Measurements from ENCODE around the gene TMEM62.
A peak's percentile ranks its signal among the peaks of the same experiment; 100 is the strongest.
"Not testable (repeated sequence)": the region's sequence is repeated elsewhere in the genome, so short reads cannot be mapped to it uniquely, and the experiment has no call there.

The TMEM62 gene

DNA sequence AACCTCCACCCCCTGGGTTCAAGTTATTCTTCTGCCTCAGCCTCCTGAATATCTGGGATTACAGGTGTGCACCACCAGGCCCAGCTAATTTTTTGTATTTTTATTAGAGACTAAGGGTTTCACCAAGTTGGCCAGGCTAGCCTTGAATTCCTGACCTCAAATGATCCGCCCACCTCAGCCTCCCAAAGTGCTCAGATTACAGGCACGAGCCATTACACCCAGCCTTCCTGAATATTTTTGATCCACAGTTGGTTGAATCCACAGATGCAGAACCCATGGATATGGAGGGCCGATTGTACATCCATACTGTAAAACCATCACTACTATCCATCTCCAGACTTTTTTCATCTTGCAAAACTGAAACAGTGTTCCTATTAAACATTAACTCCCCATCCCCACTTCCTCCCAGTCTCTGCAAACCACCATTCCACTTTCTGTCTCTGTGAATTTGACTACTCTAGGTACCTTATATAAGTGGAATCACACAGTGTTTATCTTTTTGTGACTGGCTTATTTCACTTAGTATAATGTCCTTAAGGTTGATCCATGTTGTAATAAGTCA is 8.2 kb upstream of the TMEM62 start:
- no peak for DNase-seq

DNA sequence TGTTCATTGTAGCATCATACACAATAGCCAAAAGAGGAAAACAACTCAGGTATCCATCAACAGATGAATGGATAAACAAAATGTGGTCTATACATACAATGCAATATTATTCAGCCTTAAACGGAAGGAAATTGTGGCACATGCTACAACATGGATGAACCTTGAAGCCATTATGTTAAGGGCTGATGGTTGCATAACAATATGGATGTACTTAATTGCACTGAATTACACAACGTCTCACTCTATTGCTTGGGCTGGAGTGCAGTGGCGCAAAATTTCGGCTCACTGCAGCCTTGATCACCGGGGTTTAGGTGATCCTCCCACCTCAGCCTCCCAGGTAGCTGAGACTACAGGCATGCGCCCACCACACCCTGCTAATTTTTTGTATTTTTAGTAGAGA is 7.0 kb upstream of the TMEM62 start:
- peak; percentile 45 for DNase-seq

DNA sequence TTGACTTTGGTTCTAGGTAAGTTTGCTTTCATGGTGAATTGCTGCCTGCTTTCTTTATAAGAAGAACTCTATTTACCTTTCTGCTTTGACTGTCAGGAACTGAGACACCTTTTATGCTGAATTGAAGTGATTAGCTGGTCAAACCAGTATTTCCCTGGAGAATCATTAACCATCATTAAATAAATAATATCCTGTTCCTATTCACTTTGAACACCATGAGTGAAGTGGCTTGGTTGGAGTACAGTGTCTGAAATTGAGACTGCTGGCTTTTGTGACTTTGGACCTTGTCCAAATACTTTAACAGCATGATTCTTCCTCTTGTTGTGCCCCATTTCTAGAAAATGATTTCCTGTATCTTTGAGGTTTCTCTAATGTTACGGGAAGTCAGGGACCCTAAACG is 5.6 kb upstream of the TMEM62 start:
- no peak for DNase-seq

DNA sequence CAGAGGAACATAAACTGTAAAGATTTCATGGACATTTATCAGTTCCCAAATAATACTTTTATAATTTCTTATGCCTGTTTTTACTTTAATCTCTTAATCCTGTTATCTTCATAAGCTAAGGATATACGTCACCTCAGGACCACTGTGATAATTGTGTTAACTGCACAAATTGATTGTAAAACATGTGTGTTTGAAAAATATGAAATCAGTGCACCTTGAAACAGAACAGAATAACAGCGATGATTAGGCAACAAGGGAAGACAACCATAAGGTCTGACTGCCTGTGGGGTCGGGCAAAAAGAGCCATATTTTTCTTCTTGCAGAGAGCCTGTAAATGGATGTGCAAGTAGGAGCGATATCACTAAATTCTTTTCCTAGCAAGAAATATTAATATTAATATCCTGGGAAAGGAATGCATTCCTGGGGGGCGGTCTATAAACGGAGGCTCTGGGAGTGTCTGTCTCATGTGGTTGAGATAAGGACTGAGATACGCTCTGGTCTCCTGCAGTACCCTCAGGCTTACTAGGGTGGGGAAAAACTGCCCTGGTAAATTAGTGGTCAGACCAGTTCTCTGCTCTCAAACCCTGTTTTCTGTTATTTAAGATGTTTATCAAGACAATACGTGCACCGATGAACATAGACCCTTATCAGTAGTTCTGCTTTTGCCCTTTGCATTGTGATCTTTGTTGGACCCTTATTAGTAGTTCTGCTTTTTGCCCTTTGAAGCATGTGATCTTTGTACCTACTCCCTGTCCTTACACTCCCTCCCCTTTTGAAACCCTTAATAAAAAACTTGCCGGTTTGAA is 5.0 kb upstream of the TMEM62 start:
- not testable (repeated sequence) for DNase-seq

DNA sequence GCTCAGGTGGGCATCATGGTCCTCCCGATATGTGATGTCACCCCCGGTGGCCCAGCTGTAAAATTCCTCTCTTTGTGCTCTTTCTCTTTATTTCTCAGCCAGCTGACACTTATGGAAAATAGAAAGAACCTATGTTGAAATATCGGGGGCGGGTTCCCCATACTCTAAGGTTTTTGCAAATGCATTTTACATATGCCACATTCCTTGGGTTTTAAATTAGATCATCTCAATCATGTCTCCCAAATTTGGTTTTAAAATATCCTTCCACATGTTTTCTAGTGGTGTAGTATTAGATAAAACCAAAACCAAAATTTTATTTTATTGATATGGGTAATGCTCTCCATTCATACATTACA is 4.4 kb upstream of the TMEM62 start:
- no peak for DNase-seq

DNA sequence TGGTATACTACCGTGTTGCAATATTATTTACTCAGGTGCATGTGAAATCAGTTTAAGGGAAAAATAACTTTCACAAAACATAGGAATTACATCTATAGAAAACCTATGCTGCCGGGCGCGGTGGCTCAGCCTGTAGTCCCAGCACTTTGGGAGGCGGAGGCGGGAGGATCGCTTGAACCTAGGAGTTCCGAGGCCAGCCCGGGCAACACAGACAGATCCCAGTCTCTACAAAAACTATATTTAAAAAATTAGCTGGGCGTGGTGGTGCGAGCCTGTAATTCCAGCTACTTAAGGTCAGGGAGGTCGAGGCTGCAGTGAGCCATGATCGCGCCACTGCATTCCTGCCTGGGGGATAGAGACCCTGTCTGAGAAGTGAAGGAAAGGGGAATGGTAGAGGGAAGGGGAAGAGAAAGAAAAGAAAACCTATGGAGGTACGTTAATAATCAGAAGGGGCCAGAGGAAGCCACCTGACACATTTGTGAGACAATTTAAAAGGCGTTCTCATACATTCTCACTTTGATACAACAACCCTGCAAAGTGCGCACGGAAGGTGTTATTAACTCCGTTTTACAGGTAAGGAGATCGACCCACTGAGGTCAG is 456 bp upstream of the TMEM62 start:
- no peak for DNase-seq

DNA sequence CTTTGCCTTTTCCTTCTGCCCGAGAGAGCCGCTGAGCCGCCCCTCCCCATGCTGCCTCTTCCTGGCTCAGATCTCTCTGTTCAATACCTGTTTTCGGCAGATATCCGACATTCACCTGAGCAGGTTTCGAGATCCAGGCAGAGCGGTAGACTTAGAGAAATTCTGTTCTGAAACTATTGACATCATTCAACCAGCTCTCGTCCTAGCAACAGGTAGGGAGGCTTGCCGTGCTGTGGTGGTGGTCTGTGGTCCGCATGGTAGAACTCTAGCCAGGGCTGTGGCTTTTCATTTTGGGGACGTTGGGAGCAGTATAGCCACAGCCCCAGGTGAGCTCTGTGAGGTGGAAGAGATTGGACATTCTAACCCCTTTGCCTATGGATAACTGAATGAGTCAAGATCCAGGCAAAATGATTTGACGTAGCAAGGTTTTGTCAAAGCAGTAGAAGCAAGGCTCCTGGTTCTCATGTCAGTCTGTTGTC is 810 bp downstream of the TMEM62 start:
- no peak for DNase-seq

DNA sequence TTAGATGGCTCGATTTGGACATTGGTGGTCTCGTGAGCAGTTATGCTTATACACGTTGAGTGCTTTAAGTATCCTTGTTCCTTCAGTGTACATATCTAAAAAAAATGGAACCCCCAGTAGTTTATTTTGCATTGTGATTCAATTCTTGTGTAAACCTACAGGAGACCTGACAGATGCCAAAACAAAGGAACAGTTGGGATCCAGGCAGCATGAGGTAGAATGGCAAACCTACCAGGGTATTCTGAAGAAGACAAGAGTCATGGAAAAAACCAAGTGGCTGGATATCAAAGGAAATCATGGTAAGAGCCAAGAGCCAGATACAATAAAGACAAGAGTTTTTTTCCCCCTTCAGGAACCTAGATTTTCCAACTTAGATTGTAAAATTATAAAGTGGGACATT is 2.0 kb downstream of the TMEM62 start:
- no peak for DNase-seq

DNA sequence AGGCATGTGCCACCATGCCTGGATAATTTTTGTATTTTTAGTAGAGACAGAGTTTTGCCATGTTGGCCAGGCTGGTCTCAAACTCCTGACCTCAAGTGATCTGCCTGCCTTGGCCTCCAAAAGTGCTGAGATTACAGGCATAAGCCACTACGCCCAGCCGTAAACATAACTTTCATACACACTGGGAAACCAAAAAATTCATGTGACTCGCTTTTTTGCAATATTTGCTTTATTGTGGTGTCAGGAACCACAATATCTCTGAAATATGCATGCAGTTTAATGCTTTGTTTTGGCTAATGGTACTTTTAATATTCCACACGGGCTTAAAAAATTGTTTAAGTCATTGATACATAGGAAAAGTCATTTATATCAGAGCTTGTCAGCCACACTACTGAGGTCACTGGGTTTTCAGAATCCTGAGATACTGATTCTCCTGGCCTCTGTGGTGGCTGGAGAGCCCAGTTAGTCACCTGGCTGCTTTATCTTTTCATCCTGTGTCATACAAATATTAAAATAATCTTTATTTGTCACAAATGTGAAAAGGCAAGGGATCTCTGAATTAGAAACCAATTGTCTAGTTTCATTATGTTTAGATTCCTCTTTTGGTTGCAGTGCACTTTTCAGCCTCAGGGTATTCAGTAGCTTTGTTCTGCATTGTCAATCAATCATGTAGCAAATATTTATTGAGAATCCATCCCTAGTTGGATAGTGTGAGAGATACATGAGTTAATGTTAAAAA is 10.0 kb downstream of the TMEM62 start:
- DNase-seq: peak; percentile 34

DNA sequence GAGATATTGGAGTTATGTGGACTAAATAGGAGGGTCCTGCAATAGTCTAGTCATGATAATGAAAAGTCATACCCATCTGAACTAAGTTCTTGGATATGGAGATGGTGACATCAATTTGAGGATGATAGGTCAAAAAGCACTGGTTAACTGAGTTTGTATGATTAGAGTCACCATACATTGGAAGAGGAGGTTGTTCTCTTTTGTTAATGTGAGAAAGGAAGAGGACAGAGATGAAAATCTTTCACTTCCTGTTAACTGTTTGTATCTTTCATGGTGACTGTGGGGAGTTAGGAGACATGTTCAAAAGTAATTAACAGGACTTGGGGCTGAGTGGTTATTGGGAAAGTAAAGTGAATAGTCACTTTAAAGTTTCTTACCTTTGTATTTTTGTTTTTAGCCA is 11.1 kb downstream of the TMEM62 start:
- DNase-seq: peak; percentile 73

DNA sequence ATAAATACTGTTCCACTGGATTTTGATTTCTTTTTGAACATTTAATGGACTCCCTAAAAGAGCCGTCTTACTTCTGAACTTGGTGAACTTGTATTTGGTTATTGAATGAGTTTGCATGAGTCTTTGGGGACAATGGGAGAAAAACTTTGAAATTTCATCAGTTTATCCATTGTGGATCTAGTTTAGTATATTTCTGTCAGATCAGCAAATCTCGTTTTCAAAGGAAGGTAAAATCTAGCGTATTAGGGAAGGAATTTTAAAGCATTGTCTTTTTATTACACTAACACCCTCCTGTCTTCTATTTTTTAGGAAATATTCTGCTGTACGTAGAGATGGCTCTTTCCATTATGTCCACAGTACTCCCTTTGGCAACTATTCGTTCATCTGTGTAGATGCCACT is 12.8 kb downstream of the TMEM62 start:
- no peak for DNase-seq

DNA sequence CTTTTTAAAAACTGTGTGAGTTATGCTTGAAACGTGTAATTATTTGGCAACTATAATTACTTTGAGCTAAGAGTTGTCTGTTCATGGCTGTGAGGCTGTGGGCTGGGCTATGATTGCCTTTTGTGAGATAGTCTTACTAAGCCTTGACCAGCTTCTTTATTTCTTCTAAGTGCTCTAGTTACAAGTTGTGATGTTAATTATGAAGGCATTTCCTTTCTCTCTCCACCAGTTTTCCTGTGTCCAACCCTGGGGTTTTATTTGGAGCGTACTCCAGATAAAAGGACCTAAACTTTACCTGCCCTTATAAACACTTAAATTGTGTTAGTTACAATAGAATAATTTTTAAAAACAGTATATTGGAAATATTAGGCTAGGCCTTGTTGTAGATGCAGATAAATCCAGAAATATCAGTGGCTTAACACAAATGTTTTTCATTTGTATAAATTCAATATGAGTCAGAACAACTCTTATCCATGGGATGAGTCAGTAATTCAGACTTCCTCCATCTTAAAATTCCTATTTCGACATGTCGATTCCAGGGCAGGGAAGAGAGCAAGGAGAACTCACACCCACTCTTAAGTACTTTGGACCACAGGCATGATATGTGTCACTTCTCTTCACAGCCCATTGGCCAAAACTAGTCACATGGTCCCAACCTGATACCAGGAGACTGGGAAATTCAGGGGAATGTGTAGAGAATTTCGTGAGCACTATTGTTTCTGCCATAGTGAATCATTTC is 17.0 kb downstream of the TMEM62 start:
- DNase-seq: peak; percentile 21

DNA sequence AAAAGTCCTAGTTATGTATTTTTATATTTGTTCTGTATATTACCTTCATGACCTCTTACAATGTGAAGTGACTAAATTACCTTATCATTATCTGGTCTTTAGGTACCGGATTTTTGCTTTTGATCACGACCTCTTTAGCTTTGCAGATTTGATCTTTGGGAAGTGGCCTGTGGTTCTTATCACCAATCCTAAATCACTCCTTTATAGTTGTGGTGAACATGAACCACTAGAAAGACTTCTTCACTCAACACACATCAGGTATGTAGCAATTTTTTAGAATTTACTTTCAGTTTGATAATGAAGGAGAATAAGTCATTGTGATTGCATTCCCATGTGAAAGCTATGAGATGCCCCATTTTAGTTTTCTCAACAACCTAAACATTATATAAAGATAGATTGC is 18.3 kb downstream of the TMEM62 start:
- DNase-seq: no peak

DNA sequence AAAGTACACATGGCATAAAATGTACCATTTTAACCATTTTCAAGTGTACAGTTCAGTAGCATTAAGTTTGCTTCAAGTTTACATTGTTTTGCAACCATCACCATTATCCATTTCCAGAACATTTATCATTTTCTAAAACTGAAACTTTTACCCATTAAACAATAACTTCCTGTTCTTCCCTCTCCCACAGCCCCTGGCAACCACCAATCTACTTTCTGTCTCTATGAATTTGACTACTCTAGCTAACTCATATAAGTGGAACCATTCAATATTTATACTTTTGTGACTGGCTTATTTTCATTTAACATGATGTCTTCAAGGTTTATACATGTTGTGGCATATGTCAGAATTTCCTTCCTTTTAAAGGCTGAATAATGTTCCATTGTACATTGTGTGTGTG is 19.9 kb downstream of the TMEM62 start:
- peak; percentile 54 for DNase-seq

DNA sequence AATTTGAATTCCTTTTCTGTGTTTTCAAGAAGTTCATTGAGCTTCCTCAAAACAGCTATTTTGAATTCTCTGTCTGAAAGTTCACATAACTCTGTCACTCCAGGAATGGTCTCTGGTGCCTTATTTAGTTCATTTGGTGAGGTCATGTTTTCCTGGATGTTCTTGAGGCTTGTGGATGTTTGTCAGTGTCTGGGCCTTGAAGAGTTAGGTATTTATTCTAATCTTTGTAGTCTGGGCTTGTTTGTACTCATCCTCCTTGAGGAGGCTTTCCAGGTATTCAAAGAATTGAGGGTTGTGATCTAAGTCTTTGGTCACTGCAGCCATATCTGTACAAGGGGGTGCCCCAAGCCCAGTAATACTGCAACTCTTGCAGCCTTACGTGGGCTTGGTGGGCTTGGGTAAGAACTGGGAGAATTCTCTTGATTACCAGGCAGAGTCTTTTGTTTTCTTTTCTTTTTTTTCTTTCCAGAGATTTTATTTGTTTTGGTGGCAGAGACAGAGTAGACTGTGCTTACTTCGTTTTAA is 32.5 kb downstream of the TMEM62 start:
- DNase-seq: no peak

DNA sequence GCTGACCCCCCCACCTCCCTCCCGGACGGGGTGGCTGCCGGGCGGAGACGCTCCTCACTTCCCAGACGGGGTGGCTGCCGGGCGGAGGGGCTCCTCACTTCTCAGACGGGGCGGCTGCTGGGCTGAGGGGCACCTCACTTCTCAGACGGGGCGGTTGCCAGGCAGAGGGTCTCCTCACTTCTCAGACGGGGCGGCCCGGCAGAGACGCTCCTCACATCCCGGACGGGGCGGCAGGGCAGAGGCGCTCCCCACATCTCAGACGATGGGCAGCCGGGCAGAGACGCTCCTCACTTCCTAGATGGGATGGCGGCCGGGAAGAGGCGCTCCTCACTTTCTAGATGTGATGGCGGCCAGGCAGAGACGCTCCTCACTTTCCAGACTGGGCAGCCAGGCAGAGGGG is 33.9 kb downstream of the TMEM62 start:
- not testable (repeated sequence) for DNase-seq

DNA sequence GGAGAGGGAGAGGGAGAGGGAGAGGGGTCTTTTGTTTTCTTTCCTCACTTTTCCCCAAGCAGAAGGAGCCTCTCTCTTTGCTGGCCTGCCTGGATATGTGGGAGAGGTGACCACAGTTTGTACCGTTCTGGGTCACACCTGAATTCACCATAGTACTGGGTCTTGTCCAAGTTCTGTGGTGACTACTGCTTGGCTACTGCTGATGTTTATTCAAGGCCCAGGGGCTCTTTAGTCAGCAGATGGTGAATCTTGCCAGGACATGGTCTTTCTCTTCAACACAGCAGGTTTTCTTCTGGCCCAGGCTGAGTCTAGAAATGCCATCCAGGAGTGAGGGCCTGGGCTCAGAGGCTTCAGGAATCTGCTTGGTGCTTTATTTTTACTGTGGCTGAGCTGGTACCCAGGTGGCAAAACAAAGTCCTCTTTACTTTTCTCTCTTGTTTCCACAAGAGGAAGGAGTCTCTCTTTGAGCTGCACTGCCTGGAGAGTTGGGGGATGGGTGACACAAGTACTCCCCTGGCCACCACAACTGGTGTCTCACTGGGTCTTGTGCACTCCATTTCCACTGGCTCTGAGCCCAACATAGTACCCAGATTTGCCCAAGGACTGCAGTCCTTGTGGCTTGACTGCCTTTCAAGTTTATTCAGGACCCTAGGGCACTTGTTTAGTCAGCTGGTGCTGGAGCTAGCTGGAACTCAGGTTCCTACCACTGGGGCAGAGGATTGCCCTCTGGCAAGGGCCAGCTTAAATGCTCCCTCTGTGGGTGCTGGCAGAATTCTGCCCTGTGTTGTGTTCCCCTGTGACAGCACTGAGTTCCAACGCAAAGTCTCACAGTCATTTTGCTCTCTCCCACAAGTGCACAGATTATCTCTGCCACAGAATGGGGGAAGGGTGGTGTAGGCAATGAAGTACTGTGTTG is 35.1 kb downstream of the TMEM62 start:
- DNase-seq: no peak

DNA sequence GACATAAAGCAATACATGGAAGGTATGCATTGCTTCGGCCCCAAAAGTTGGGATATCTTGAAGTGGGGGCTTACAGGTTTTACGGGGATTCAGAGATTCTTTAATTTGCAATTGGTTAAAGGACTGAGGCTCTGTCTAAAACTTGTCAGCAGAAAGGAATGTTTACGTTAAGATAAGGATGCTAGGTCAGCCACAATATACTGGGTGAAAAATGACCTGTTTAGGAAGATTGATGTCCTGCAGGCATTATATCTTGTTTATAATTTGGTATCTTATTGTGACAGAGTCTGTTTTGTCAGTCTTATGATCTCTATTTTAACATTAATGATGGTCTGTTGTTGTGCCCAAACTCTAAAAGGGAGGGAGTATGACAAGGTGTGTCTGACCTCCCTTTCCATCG is 36.5 kb downstream of the TMEM62 start:
- DNase-seq: no peak

DNA sequence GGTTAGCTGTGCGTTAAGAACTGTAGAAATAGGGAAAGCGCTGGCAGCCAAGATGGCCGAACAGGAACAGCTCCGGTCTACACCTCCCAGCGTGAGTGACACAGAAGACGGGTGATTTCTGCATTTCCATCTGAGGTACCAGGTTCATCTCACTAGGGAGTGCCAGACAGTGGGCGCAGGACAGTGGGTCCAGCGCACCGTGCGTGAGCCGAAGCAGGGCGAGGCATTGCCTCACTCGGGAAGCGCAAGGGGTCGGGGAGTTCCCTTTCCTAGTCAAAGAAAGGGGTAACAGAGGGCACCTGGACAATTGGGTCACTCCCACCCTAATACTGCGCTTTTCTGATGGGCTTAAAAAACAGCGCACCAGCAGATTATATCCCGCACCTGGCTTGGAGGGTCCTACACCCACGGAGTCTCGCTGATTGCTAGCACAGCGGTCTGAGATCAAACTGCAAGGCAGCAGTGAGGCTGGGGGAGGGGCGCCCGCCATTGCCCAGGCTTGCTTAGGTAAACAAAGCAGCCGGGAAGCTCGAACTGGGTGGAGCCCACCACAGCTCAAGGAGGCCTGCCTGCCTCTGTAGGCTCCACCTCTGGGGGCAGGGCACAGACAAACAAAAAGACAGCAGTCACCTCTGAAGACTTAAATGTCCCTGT is 42.4 kb downstream of the TMEM62 start:
- DNase-seq: not testable (repeated sequence)

DNA sequence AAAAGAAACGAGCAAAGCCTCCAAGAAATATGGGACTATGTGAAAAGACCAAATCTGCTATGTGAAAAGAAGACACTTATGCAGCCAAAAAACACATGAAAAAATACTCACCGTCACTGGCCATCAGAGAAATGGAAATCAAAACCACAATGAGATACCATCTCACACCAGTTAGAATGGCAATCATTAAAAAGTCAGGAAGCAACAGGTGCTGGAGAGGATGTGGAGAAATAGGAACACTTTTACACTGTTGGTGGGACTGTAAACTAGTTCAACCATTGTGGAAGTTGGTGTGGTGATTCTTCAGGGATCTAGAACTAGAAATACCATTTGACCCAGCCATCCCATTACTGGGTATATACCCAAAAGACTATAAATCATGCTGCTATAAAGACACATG is 43.8 kb downstream of the TMEM62 start:
- not testable (repeated sequence) for DNase-seq

DNA sequence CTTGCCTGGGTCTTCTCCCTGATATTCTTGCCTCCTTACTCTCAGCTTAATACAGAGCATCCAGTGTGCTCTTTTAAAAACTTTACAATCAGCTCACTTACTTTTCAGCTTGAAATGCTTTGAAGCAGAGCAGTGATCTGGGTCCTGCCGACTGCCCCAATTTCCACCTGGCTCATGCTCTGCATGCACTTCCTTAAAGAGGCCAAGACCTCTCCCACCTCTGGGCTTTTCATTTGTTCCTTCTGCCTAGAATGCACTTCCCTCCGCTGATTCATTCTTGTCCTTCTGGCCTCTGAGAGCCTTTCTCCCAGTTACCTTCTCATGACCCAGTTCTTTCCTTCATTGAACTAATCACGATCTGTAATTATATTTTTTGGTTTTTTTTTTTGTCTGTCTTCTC is 49.9 kb downstream of the TMEM62 start:
- DNase-seq: no peak

Data from MV-4-11 (cell line).